GM18505 (cell line): ENCODE measurements around the gene OR52D1.

Source experiments
- ATAC-seq: cut with Tn5 transposase; IDR thresholded peaks from one replicate; pipeline ENCODE4 v1.9.1; 2021; ENCODE audit not compliant: unreplicated experiment
- POLR2A ChIP-seq: IDR thresholded peaks from 4 replicates; pipeline ENCODE4 v1.6.1; 2011; ENCODE audit warnings: borderline replicate concordance; ENCODE audit not compliant: insufficient read depth, insufficient read length; ENCODE audit errors: extremely low read depth

Gene OR52D1

DNA sequence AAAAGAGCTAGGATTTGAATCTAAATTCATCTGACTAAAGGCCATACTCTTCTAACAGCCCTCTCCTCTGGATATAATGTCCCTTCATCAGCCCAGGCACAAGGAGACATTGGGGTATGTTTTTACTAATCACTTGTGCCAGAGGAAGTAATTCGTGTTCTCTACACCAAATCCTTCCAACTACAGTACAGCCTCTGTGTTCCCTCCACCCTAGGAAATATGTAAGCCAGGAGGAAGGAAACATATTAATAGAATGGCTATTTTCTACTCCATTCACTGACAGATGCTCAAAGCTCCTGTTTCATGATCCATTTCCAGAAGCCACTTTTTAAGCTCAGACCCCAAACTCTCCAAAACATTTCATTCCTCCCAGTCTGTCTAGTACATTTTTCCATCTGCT lies 40.0 kb downstream of the OR52D1 start:
- ATAC-seq, result no peak
- TF ChIP-seq POLR2A, result no peak

DNA sequence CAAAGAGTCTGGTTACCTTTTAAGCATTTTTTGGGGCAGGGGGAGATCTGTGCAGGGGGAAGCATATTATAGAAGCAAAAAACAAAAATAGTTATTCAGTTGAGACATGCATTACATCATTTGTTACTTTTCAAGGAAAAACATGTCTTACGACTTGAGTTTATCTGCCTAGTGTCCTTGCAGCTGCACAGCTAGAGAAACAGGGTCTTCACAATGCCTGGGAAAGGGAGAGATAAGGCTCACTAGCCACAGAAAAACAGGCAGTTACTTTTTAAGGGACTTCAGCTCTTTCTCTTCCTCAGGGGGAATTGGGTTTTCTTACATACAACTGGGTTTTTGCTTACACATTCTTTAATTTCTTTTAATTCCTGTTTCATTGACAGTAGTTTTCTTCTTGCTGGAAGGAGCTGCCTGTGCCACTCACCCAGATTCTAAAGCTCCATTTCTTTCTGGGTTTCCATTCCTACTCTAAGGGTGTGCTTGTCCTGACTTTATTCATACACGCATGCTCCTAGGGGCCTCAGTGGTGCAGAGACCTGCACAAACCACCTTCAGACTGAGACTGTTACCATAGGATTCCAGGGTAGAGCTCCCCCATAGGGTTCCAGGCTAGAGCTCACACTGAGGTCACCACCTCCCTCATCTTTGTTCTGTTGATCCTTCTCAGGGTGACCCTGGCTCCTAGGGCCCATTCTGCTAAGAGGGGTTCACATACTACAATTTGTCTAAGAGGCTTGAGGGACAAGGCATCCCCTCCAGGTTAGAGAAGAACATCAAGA lies 42.8 kb downstream of the OR52D1 start:
- TF ChIP-seq POLR2A, result no peak
- no peak for ATAC-seq

DNA sequence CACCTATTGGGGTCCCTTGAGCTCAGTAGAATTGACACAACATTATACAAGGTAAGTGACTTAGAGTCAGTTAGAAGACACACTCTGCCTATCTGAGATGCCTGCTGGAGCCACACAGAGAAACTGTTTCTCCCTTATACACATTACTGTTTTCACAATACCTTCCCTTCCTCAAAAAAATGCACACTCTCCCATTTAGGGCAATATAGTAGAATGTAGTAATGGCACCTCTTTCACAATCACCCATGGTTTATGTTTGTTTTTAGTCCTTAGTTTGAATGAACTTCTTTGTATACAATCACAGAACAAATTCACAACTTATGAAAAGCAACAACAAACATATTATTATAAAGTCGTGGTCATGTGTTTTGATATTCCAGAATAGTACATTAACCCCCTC lies 45.6 kb downstream of the OR52D1 start:
- TF ChIP-seq POLR2A, result no peak
- ATAC-seq, result no peak

DNA sequence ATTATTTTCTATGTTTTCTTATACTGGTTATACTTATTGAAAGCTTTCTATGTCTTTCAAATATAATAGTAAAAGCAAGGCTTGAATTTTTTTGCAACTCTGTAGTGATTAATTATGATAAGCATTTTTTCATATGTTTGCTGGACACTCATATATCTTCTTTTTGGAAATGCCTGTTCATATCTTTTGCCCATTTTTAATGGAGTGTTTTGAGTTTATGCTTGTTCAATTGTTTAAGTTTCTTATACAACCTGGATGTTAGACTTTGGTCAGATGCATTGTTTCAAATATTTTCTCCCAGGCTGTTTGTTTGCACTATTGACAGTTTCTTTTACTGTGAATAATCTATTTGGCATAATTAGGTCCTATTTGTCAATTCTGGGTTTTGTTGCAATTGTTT lies 48.0 kb downstream of the OR52D1 start:
- no peak for TF ChIP-seq POLR2A
- no peak for ATAC-seq
